MM.1S (cell line): Measurements from ENCODE around the gene UXT.

ENCODE experiments used
- DNase-seq: peaks from one replicate; pipeline ENCODE4 v3.0.0-alpha.2; 2015
- H2AFZ ChIP-seq: fragments of 300-600 bp; sonication (generic); 2 replicates; pipeline ENCODE4 v1.6.0; 2016; ENCODE audit warnings: antibody characterized with exemption, low read length
- H3F3A ChIP-seq: fragments of 300-600 bp; sonication (generic); 2 replicates; pipeline ENCODE4 v1.6.1; 2016; ENCODE audit warnings: mild to moderate bottlenecking, antibody characterized with exemption, low read length, moderate library complexity, mixed read lengths; ENCODE audit not compliant: insufficient read depth
- H3K27ac ChIP-seq: fragments of 300-600 bp; sonication (generic); 2 replicates; pipeline ENCODE4 v1.5.1; 2016; ENCODE audit warnings: mild to moderate bottlenecking, low read length
- H3K27me3 ChIP-seq: fragments of 300-600 bp; sonication (generic); replicated peaks from 2 replicates; pipeline ENCODE4 v1.6.0; 2016; ENCODE audit warnings: low read length; ENCODE audit not compliant: insufficient read depth
- H3K36me3 ChIP-seq: fragments of 300-600 bp; sonication (generic); replicated peaks from 2 replicates; pipeline ENCODE4 v1.6.1; 2016; ENCODE audit warnings: mild to moderate bottlenecking, low read length, mixed read lengths; ENCODE audit not compliant: insufficient read depth
- H3K4me1 ChIP-seq: fragments of 300-600 bp; sonication (generic); 2 replicates; pipeline ENCODE4 v1.6.1; 2016; ENCODE audit warnings: low read length, mixed read lengths
- H3K4me2 ChIP-seq: fragments of 300-600 bp; sonication (generic); 2 replicates; pipeline ENCODE4 v1.6.0; 2016; ENCODE audit warnings: low read depth, low read length
- H3K4me3 ChIP-seq: fragments of 300-600 bp; sonication (generic); 2 replicates; pipeline ENCODE4 v1.5.1; 2016; ENCODE audit warnings: low read length, mixed read lengths
- H3K79me2 ChIP-seq: fragments of 300-600 bp; sonication (generic); 2 replicates; pipeline ENCODE4 v1.6.1; 2016; ENCODE audit warnings: mixed run types, low read length, mixed read lengths
- H3K9ac ChIP-seq: fragments of 300-600 bp; sonication (generic); 2 replicates; pipeline ENCODE4 v1.6.1; 2016; ENCODE audit warnings: low read length, mixed read lengths
- H3K9me2 ChIP-seq: fragments of 300-600 bp; sonication (generic); replicated peaks from 2 replicates; pipeline ENCODE4 v1.6.1; 2016; ENCODE audit warnings: mild to moderate bottlenecking, low read length, mixed read lengths; ENCODE audit not compliant: insufficient read depth
- H3K9me3 ChIP-seq: fragments of 300-600 bp; sonication (generic); replicated peaks from 2 replicates; pipeline ENCODE4 v1.6.1; 2016; ENCODE audit warnings: mild to moderate bottlenecking, low read length, mixed read lengths; ENCODE audit not compliant: insufficient read depth
- H4K20me1 ChIP-seq: fragments of 300-600 bp; sonication (generic); 2 replicates; pipeline ENCODE4 v1.6.1; 2016; ENCODE audit warnings: mild to moderate bottlenecking, low read length, moderate library complexity, mixed read lengths; ENCODE audit not compliant: insufficient read depth
- CTCF ChIP-seq: fragments of 300-600 bp; sonication (generic); IDR thresholded peaks from 2 replicates; pipeline ENCODE4 v1.5.1; 2016; ENCODE audit warnings: antibody characterized with exemption, low read length, mixed read lengths
- EZH2 ChIP-seq: fragments of 300-600 bp; sonication (generic); optimal IDR thresholded peaks from 2 replicates; pipeline ENCODE3; 2017; ENCODE audit warnings: low read depth, mild to moderate bottlenecking, antibody characterized with exemption, low read length, mixed read lengths
- EZH2phosphoT487 ChIP-seq: fragments of 300-600 bp; sonication (generic); IDR thresholded peaks from 2 replicates; pipeline ENCODE4 v1.6.1; 2018; ENCODE audit warnings: antibody characterized with exemption, low read length

The UXT gene

GRCh38 chrX:47613082-47613481 lies 45.9 kb downstream of the UXT start:
- no peak overlapping the region for H2AFZ ChIP-seq
- no peak overlapping the region for H3K4me3 ChIP-seq
- no peaks in the 10 kb centered on the region for H3K9me2 ChIP-seq
- no peak overlapping the region for H3K4me2 ChIP-seq
- no peaks in the 10 kb centered on the region for H4K20me1 ChIP-seq
- H3F3A ChIP-seq: no peaks in the 10 kb centered on the region
- H3K27me3 ChIP-seq: no peaks in the 10 kb centered on the region
- no peak overlapping the region for H3K9ac ChIP-seq
- H3K79me2 ChIP-seq: no peaks in the 10 kb centered on the region
- H3K36me3 ChIP-seq: no peaks in the 10 kb centered on the region
- no peaks in the 10 kb centered on the region for H3K4me1 ChIP-seq
- no peaks in the 10 kb centered on the region for H3K9me3 ChIP-seq
- no peak for TF ChIP-seq EZH2
- TF ChIP-seq CTCF: no peak
- TF ChIP-seq EZH2phosphoT487: no peak
- DNase-seq: no peak
- no peak overlapping the region for H3K27ac ChIP-seq

GRCh38 chrX:47612418-47612817 lies 46.6 kb downstream of the UXT start:
- Histone ChIP-seq H3K79me2 (no peaks in the 10 kb centered on the region), H3F3A (no peaks in the 10 kb centered on the region), H3K4me1 (no peaks in the 10 kb centered on the region), H3K27me3 (no peaks in the 10 kb centered on the region), H3K9me2 (no peaks in the 10 kb centered on the region), H4K20me1 (no peaks in the 10 kb centered on the region), H3K9ac (no peak overlapping the region), H3K36me3 (no peaks in the 10 kb centered on the region), H3K27ac (no peak overlapping the region), H3K4me3 (no peak overlapping the region), H3K9me3 (no peaks in the 10 kb centered on the region), H2AFZ (no peak overlapping the region), H3K4me2 (no peak overlapping the region)
- no peak for DNase-seq
- TF ChIP-seq EZH2phosphoT487 (no peak), CTCF (no peak), EZH2 (no peak)

GRCh38 chrX:47611926-47612325 lies 47.1 kb downstream of the UXT start:
- Histone ChIP-seq H3K27me3 (no peaks in the 10 kb centered on the region), H3F3A (no peaks in the 10 kb centered on the region), H3K9me2 (no peaks in the 10 kb centered on the region), H3K9ac (no peak overlapping the region), H3K79me2 (no peaks in the 10 kb centered on the region), H2AFZ (no peak overlapping the region), H3K4me1 (no peaks in the 10 kb centered on the region), H3K4me3 (no peak overlapping the region), H3K36me3 (no peaks in the 10 kb centered on the region), H3K4me2 (no peak overlapping the region), H4K20me1 (no peaks in the 10 kb centered on the region), H3K9me3 (no peaks in the 10 kb centered on the region), H3K27ac (no peak overlapping the region)
- no peak for DNase-seq
- TF ChIP-seq CTCF (no peak), EZH2phosphoT487 (no peak), EZH2 (no peak)
